RCC 7860 (cell line): ENCODE data around the gene YOD1.

Experiments
- DNase-seq: peaks from one replicate; pipeline ENCODE4 v3.0.0-alpha.2; 2015; ENCODE audit warnings: low spot score
- FAIRE-seq: peaks from 2 replicates; lab custom pipeline; 2012; peaks lifted over from hg19 to GRCh38; lab: Jason Lieb, UNC

Gene YOD1

DNA sequence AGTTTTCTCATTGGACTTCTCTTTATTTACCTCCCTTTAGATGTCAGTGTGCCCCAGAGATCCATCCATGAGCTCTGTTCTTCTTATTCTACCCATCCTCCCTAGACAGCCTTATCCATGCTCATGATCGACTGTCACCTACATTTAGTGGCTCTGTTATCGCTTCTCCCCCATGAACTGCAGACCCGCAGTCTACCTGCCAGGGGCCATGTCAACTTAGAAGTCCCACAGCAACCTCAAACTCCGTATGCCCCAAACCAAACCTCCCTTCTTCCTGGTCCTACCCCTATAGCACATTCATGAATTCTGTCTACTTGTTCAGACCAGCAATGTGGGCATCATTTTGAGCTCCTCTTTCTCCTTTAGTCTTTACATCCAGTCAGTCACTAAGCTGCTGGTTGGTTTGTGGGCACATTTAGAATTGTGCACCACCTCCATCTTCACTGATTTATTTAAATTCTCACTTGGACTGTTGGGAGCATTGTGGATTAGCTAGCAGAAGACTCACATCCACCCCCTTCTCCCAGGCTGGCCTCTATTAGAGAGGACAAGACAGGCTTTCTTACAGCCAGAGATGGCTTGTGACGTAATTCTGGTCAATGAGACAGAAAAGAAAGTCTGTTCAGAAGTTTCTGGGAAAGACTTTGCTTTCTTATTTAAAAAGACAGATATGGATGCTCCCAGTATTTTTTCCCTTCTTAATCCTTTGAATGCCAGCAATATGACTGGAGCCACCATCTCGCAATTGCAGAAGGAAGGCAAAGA lies 37.5 kb downstream of the YOD1 start:
- no peak for DNase-seq
- no peak for FAIRE-seq

GRCh38 chr1:207010726-207011125 lies 40.3 kb downstream of the YOD1 start:
- no peak for FAIRE-seq
- DNase-seq = no peak

GRCh38 chr1:207009945-207010344 lies 41.1 kb downstream of the YOD1 start:
- no peak for FAIRE-seq
- no peak for DNase-seq

- FAIRE-seq (no peak), DNase-seq (no peak)
Measured at GRCh38 chr1:207009182-207009850, 41.7 kb downstream of the YOD1 start.

GRCh38 chr1:207007352-207008033 lies 43.5 kb downstream of the YOD1 start:
- peak; percentile 98 for DNase-seq
- FAIRE-seq = peak; percentile 91

- DNase-seq = no peak
- no peak for FAIRE-seq
Measured at GRCh38 chr1:207006914-207007313, 44.1 kb downstream of the YOD1 start.

DNA sequence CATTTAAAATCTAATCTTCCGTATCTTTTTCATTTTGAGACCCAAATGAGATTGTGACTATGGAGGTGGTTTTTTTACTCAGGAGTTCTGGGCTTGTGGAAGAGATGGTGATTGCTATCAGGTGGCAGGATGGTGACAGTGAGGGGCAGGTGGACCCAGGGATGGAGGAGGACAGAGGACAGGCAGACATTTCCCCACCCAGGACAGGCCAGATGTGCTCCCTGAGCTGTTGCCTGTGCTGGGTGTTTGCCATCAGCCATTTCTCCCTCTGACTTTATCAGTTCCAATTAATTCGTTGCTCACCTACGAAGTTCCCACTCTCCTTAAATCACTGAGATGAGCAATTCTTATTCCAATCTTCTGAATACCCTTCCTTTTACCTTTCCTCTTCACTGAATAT lies 44.9 kb downstream of the YOD1 start:
- FAIRE-seq (no peak), DNase-seq (no peak)

GRCh38 chr1:207004931-207005830 lies 45.8 kb downstream of the YOD1 start:
- FAIRE-seq = no peak
- DNase-seq = peak; percentile 79

- DNase-seq = no peak
- no peak for FAIRE-seq
Measured at GRCh38 chr1:207003210-207003609, 47.8 kb downstream of the YOD1 start.

DNA sequence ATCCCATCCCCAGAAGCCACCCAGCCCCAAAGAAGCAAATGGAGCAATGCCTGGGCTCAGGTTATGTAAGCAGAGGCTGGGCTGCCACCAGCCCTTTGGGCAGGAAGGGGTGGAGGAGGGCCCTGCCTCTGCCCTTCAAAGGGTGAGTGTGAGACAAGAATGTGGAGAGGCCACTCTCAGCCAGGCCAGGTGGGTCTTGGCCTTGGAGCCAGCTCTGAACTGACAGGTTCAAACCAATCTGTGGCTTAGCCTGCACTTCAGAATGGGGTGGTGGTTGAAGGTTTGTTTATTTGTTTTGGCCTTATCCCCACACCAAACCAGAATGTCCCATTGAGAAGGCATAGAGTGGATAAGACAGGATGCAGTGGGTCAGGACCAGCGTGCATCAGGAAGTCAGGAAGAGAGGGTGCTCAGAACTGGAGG lies 48.3 kb downstream of the YOD1 start:
- no peak for DNase-seq
- FAIRE-seq = no peak

DNA sequence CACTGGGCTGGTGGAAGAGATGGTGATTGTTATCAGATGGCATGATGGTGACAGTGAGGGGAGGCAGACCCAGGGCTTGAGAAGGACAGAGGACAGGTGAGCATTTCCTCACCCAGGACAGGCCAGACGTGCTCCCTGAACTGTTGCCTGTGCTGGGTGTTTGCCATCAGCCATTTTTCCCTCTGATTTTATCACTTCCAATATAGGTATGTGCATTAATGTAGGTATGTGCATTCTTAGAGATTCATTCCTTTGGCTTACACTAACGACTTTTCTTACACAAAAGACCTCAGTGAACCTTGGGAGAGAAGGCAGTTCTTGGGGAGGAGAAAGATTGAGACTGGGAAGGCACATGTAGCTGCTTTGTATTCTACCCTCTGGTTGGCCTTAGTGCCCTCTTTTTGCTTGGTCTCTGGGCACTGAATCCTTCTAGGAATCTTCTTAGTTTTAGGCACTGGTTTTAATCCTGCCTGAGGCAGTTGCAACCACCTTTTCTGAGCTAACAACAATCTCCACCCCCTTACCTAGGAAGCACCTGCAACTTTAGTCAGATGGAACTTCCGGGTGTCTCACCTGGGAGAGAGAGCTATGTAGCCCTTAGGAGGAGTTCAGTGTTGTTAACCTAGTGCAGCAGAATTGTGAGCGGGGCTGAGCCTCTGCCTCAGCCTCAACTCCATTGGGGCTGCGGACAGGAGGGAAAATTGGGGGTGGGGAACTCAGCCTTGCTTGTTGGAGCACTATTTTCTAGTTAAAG lies 49.3 kb downstream of the YOD1 start:
- FAIRE-seq (no peak), DNase-seq (no peak)

GRCh38 chr1:207000651-207001291 lies 50.2 kb downstream of the YOD1 start:
- DNase-seq (no peak), FAIRE-seq (no peak)

DNA sequence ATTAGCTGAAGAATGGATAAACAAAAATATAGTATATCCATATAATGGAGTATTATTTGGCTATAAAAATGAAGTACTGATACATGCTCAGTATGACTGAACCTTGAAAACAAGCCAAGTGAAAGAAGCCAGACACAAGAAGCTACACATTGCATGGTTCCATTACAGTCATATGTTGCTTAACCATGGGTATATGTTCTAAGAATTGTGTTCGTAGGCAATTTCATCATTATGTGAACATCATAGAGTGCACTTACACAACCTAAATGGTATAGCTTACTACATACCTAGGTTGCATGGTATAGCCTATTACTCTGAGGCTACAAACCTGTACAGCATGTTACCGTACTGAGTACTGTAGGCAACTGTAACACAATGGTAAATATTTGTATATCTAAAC lies 52.2 kb downstream of the YOD1 start:
- no peak for FAIRE-seq

More for the DNA sequence above, 52.2 kb downstream of the YOD1 start:
- no peak for DNase-seq
